PC-3 (cell line): Measurements from ENCODE around the gene UBALD2. TPM values are rescaled to one million over a fixed set of nuclear protein-coding genes. Genes with fewer than 3 reads are reported as not detected.

Experiments used
- ATAC-seq: fragments of 200-7000 bp; cut with Tn5 transposase; 2 replicates; pipeline ENCODE4 v1.9.1; 2020; ENCODE audit warnings: mild to moderate bottlenecking, moderate library complexity
- Bru-seq: library from RNA; stranded (reverse); fragments of 400-500 nt; gene quantifications from one replicate; lab custom pipeline; 2021; lab: Mats Ljungman, UMichigan
- BruChase-seq, 2 experiments: library from RNA; stranded (reverse); fragments of 400-500 nt; gene quantifications; one replicate each; lab custom pipeline; 2021; lab: Mats Ljungman, UMichigan
- BruUV-seq: library from RNA; stranded (reverse); fragments of 400-500 nt; replicated peaks from 2 replicates; lab custom pipeline; 2021; lab: Mats Ljungman, UMichigan
- CTCF ChIA-PET: fragments of 300-600 bp; sonication (Branson Sonifier 250); formaldehyde crosslinking; loops from one replicate; lab custom pipeline; 2022; ENCODE audit warnings: antibody characterized with exemption; lab: Charles Lee
- POLR2A ChIA-PET: fragments of 300-600 bp; sonication (Branson Sonifier 250); formaldehyde crosslinking; loops from one replicate; lab custom pipeline; 2022; ENCODE audit warnings: antibody characterized with exemption; ENCODE audit not compliant: unreplicated experiment; lab: Charles Lee
- DNase-seq: peaks from one replicate; pipeline ENCODE4 v3.0.0-alpha.2; 2015
- H2AFZ ChIP-seq: fragments of 300-600 bp; sonication (generic); 2 replicates; pipeline ENCODE4 v1.6.0; 2016; ENCODE audit warnings: antibody characterized with exemption, low read length
- H3F3A ChIP-seq: fragments of 300-600 bp; sonication (generic); one replicate; pipeline ENCODE4 v1.6.0; 2017; ENCODE audit warnings: antibody characterized with exemption, low read length, control low read depth, mild to moderate bottlenecking; ENCODE audit not compliant: unreplicated experiment
- H3K27ac ChIP-seq: fragments of 300-600 bp; sonication (generic); 2 replicates; pipeline ENCODE4 v1.5.1; 2016; ENCODE audit warnings: mild to moderate bottlenecking, low read length
- H3K27me3 ChIP-seq: fragments of 300-600 bp; sonication (generic); 2 replicates; pipeline ENCODE4 v1.6.1; 2016; ENCODE audit warnings: low read length, mixed read lengths
- H3K36me3 ChIP-seq: fragments of 300-600 bp; sonication (generic); 2 replicates; pipeline ENCODE4 v1.6.1; 2016; ENCODE audit warnings: low read depth, mixed run types, low read length, mixed read lengths
- H3K4me1 ChIP-seq: fragments of 300-600 bp; sonication (generic); 2 replicates; pipeline ENCODE4 v1.5.1; 2016; ENCODE audit warnings: low read length; ENCODE audit not compliant: insufficient read depth
- H3K4me2 ChIP-seq: fragments of 300-600 bp; sonication (generic); 2 replicates; pipeline ENCODE4 v1.6.0; 2016; ENCODE audit warnings: low read length
- H3K4me3 ChIP-seq: fragments of 300-600 bp; sonication (generic); 2 replicates; pipeline ENCODE4 v1.5.1; 2016; ENCODE audit warnings: mild to moderate bottlenecking, low read length, mixed read lengths
- H3K79me2 ChIP-seq: fragments of 300-600 bp; sonication (generic); 2 replicates; pipeline ENCODE4 v1.6.1; 2017; ENCODE audit warnings: low read length, mixed read lengths
- H3K9ac ChIP-seq: fragments of 300-600 bp; sonication (generic); 2 replicates; pipeline ENCODE4 v1.6.0; 2016; ENCODE audit warnings: mild to moderate bottlenecking, low read length
- H3K9me2 ChIP-seq: fragments of 300-600 bp; sonication (generic); replicated peaks from 2 replicates; pipeline ENCODE4 v1.6.1; 2016; ENCODE audit warnings: mixed run types, low read length, mixed read lengths
- H3K9me3 ChIP-seq: fragments of 300-600 bp; sonication (generic); 2 replicates; pipeline ENCODE4 v1.6.1; 2016; ENCODE audit warnings: low read length, mixed read lengths
- H4K20me1 ChIP-seq: fragments of 300-600 bp; sonication (generic); 2 replicates; pipeline ENCODE4 v1.6.1; 2016; ENCODE audit warnings: low read length, mixed read lengths
- CTCF ChIP-seq: fragments of 300-600 bp; sonication (generic); conservative IDR thresholded peaks from 2 replicates; pipeline ENCODE4 v1.5.1; 2017; ENCODE audit warnings: antibody characterized with exemption, low read depth, mild to moderate bottlenecking, low read length
- EZH2 ChIP-seq: fragments of 300-600 bp; sonication (generic); IDR thresholded peaks from one replicate; pipeline ENCODE4 v1.6.1; 2017; ENCODE audit warnings: antibody characterized with exemption, mild to moderate bottlenecking, low read length; ENCODE audit not compliant: unreplicated experiment
- EZH2phosphoT487 ChIP-seq: fragments of 300-600 bp; sonication (generic); IDR thresholded peaks from 2 replicates; pipeline ENCODE4 v1.6.1; 2018; ENCODE audit warnings: mild to moderate bottlenecking, antibody characterized with exemption, low read length, borderline replicate concordance
- intact Hi-C: fragments of 100-400 bp; cut with micrococcal nuclease; formaldehyde crosslinking; loops from 2 replicates; pipeline ENCODE4 v1.9.0; 2023
- long read RNA-seq: library from polyadenylated mRNA; unstranded; transcript quantifications from one replicate; pipeline ENCODE4 v2.0.0, GENCODE V29; 2021; ENCODE audit not compliant: unreplicated experiment
- total RNA-seq: library from RNA; depleted of rRNA; stranded (reverse); fragments of >200 nt; gene quantifications from 2 replicates; pipeline ENCODE4 v1.2.3, GENCODE V29; 2014; rRNA removed

Gene UBALD2
- total RNA-seq (59.5 and 63.5 TPM in 2 replicates), Bru-seq, nascent RNA (percentile 81 among the genes with signal in this experiment), BruChase-seq, experiment 1, labeled RNA remaining after a 6-hour chase (percentile 71 among the genes with signal in this experiment), BruChase-seq, experiment 2, labeled RNA remaining after a 2-hour chase (percentile 65 among the genes with signal in this experiment)
- long read RNA-seq, transcript UBALD2-201 (3 exons, 1,593 nt), result major isoform, 14 of 76 reads
- long read RNA-seq, partial matches to known transcripts, result 62 of 76 reads
- long read RNA-seq, other reads (novel, unspliced or antisense), result 0 of 76 reads

GRCh38 chr17:76264755-76265623 is at the start of gene UBALD2:
UBALD2 (plus strand) TSS chr17:76265348; CDS start chr17:76265506, 158 bp downstream.
- Histone ChIP-seq H3K9me2 (no peaks in the 10 kb centered on the region), H4K20me1 (peaks cover 11% of the 10 kb centered on the region; the same call in 1 of the 2 replicates), H3K27me3 (no peaks in the 10 kb centered on the region), H3K9me3 (no peaks in the 10 kb centered on the region), H3K4me2 (peak within 1 kb of the TSS; percentile 93), H3K9ac (peak within 1 kb of the TSS; percentile 82), H3F3A (no peaks in the 10 kb centered on the region), H3K4me1 (peaks cover 50% of the 10 kb centered on the region), H3K27ac (peak within 1 kb of the TSS; percentile 74), H3K36me3 (peaks cover 9% of the 10 kb centered on the region; the same call in 1 of the 2 replicates), H3K79me2 (peaks cover 45% of the 10 kb centered on the region), H2AFZ (peak within 1 kb of the TSS; percentile 60), H3K4me3 (peak within 1 kb of the TSS; percentile 77)
- ATAC-seq (peak; percentile 94), DNase-seq (peak; percentile 100)
- ChIA-PET CTCF (interaction anchor here (0.9 to 1.4 kb wide), 3 partner anchors 13 to 16 kb away, joined by 3 to 7 read pairs (median 3); no protein-coding TSS in a partner anchor), POLR2A (interaction anchor here (0.6 to 1.5 kb wide), 9 partner anchors 11 to 368 kb away, joined by 3 to 9 read pairs (median 4); partner anchors contain the start of gene TRIM65)
- BruUV-seq, result no TSS peak
- no peak for TF ChIP-seq CTCF
- no peak for TF ChIP-seq EZH2
- no peak for TF ChIP-seq EZH2phosphoT487
- intact Hi-C loops, result loop anchor here (1.0 to 10.0 kb wide), 2 partner anchors 13 to 160 kb away; partner anchors contain the start of gene EXOC7

DNA sequence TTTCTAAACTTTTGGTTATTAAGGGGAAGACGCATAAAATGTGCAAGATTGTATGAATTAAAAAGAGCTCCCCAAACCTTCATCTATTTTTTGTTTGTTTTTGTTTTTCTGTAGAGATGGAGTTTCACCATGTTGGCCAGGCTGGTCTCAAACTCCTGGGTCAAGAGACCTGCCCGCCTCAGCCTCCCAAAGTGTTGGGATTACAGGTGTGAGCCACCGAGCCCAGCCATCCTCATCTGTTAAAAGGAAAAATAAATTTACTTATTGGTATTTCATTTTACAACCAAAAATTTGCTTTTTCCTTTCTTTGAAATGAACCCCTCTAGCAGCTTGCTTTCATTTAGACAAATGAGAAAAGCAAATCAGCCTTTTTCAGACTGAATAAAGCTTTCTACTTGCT is 48.1 kb upstream of the UBALD2 start:
- no peak overlapping the region for H3K9ac ChIP-seq
- H3K4me1 ChIP-seq, result no peaks in the 10 kb centered on the region
- no peaks in the 10 kb centered on the region for H3F3A ChIP-seq
- no peaks in the 10 kb centered on the region for H3K79me2 ChIP-seq
- H4K20me1 ChIP-seq, result no peaks in the 10 kb centered on the region
- H3K27ac ChIP-seq, result no peak overlapping the region
- no peaks in the 10 kb centered on the region for H3K9me3 ChIP-seq
- intact Hi-C loops, result no loop called here
- ATAC-seq (no peak), DNase-seq (no peak)
- CTCF ChIA-PET, result interaction anchor here (0.7 kb wide), 1 partner anchor 13 kb away, joined by 3 read pairs; no protein-coding TSS in a partner anchor
- POLR2A ChIA-PET, result no interaction called here
- BruUV-seq, result no TSS peak
- no peak overlapping the region for H3K4me3 ChIP-seq
- no peaks in the 10 kb centered on the region for H3K36me3 ChIP-seq
- H2AFZ ChIP-seq, result no peak overlapping the region
- no peak for TF ChIP-seq EZH2
- no peak for TF ChIP-seq CTCF
- no peak for TF ChIP-seq EZH2phosphoT487
- no peak overlapping the region for H3K4me2 ChIP-seq
- H3K27me3 ChIP-seq, result no peaks in the 10 kb centered on the region
- no peaks in the 10 kb centered on the region for H3K9me2 ChIP-seq
